Ishikawa (cell line): ENCODE measurements around the gene PAK5.

Source experiments
- EP300 ChIP-seq: IDR thresholded peaks from 2 replicates; pipeline ENCODE4 v1.6.1; 2012; ENCODE audit warnings: borderline replicate concordance
- FOXM1 ChIP-seq: IDR thresholded peaks from 2 replicates; pipeline ENCODE4 v1.6.1; 2012; ENCODE audit warnings: low read depth, borderline replicate concordance
- NFIC ChIP-seq: IDR thresholded peaks from 2 replicates; pipeline ENCODE4 v1.6.1; 2012
- REST ChIP-seq: IDR thresholded peaks from 2 replicates; pipeline ENCODE4 v1.6.1; 2012; ENCODE audit warnings: low read depth, mild to moderate bottlenecking
- TAF1 ChIP-seq: IDR thresholded peaks from 2 replicates; pipeline ENCODE4 v1.6.1; 2012; ENCODE audit warnings: low read depth, mild to moderate bottlenecking
- TEAD4 ChIP-seq: IDR thresholded peaks from 2 replicates; pipeline ENCODE4 v1.6.1; 2012
- YY1 ChIP-seq: IDR thresholded peaks from 2 replicates; pipeline ENCODE4 v1.6.1; 2012; ENCODE audit warnings: low read depth

- TF ChIP-seq TAF1 (no peak), NFIC (no peak), YY1 (no peak), REST (no peak), TEAD4 (no peak), EP300 (no peak), FOXM1 (no peak)
These were observed 3.6 kb downstream of the PAK5 start for GRCh38 chr20:9835302-9835701.
